SK-N-SH (cell line): ENCODE data around the gene CCDC106. TPM values are rescaled to one million over a fixed set of nuclear protein-coding genes. Genes with fewer than 3 reads are reported as not detected.

ENCODE experiments used
- CTCF ChIA-PET: fragments of 300-600, 350-600 bp; formaldehyde crosslinking; extraction: SDS; loops from one replicate; lab custom pipeline; 2021; lab: Yijun Ruan, JAX
- POLR2A ChIA-PET: fragments of 350-600 bp; sonication (Branson Sonifier 250); formaldehyde crosslinking; extraction: SDS; loops from one replicate; lab custom pipeline; 2020; ENCODE audit warnings: antibody characterized with exemption, inconsistent platforms; lab: Yijun Ruan, JAX
- DNase-seq: peaks from one replicate; pipeline ENCODE4 v3.0.0; 2012
- H2AFZ ChIP-seq: fragments of 200-600 bp; sonication (generic); 2 replicates; pipeline ENCODE4 v1.8.1; 2016; ENCODE audit warnings: antibody characterized with exemption, mild to moderate bottlenecking, low read depth
- H3F3A ChIP-seq: fragments of 200-600 bp; sonication (generic); replicated peaks from 2 replicates; pipeline ENCODE3; 2016; ENCODE audit warnings: antibody characterized with exemption, mild to moderate bottlenecking; ENCODE audit not compliant: insufficient read depth
- H3K27ac ChIP-seq, 2 experiments: fragments of 200-500 bp in 1 of 2; fragments of 200-600 bp in 1 of 2; sonication (Bioruptor generic) in 1 of 2; sonication (generic), shearing (Covaris generic) in 1 of 2; 2 replicates each; pipeline versions ENCODE4 v1.5.1 to v1.6.1; 2014 to 2016; ENCODE audit warnings: low read depth in 2 of 2, inconsistent platforms in 1 of 2, low read length in 1 of 2, mild to moderate bottlenecking in 1 of 2, mixed read lengths in 1 of 2
- H3K27me3 ChIP-seq: fragments of 200-600 bp; sonication (generic), shearing (Covaris generic); 2 replicates; pipeline ENCODE4 v1.6.1; 2016; ENCODE audit warnings: mixed run types; ENCODE audit not compliant: insufficient read depth
- H3K36me3 ChIP-seq, 2 experiments: fragments of 200-500 bp in 1 of 2; fragments of 200-600 bp in 1 of 2; sonication (Bioruptor generic) in 1 of 2; sonication (generic) in 1 of 2; replicated peaks in 1 of 2; 2 replicates each; pipeline versions ENCODE3 to v1.5.1; 2014 to 2016; ENCODE audit warnings: low read length in 1 of 2, mild to moderate bottlenecking in 1 of 2; ENCODE audit not compliant: insufficient read depth in 2 of 2, control insufficient read depth in 1 of 2
- H3K4me1 ChIP-seq, 2 experiments: fragments of 200-500 bp in 1 of 2; fragments of 200-600 bp in 1 of 2; sonication (Bioruptor generic) in 1 of 2; sonication (generic), shearing (Covaris generic) in 1 of 2; 2 replicates each; pipeline versions ENCODE4 v1.5.1 to v1.6.1; 2014 to 2016; ENCODE audit warnings: low read depth in 1 of 2, low read length in 1 of 2, mixed run types in 1 of 2; ENCODE audit not compliant: insufficient read depth in 2 of 2, control insufficient read depth in 1 of 2
- H3K4me2 ChIP-seq: fragments of 200-600 bp; sonication (generic), shearing (Covaris generic); 2 replicates; pipeline ENCODE4 v1.6.1; 2017; ENCODE audit warnings: mixed run types
- H3K4me3 ChIP-seq, 2 experiments: fragments of 200-500 bp in 1 of 2; fragments of 200-600 bp in 1 of 2; sonication (Bioruptor generic) in 1 of 2; sonication (generic), shearing (Covaris generic) in 1 of 2; 2 replicates each; pipeline versions ENCODE4 v1.5.1 to v1.8.1; 2014 to 2016; ENCODE audit warnings: low read depth in 2 of 2, inconsistent platforms in 1 of 2, low read length in 1 of 2, mild to moderate bottlenecking in 1 of 2, mixed read lengths in 1 of 2, moderate library complexity in 1 of 2
- H3K79me2 ChIP-seq: fragments of 200-600 bp; sonication (generic); 2 replicates; pipeline ENCODE4 v1.8.1; 2017; ENCODE audit warnings: mild to moderate bottlenecking; ENCODE audit not compliant: insufficient read depth
- H3K9ac ChIP-seq: fragments of 200-600 bp; sonication (generic); 2 replicates; pipeline ENCODE4 v1.6.1; 2017; ENCODE audit warnings: mixed run types
- H3K9me2 ChIP-seq: fragments of 200-600 bp; sonication (generic); 2 replicates; pipeline ENCODE4 v1.6.1; 2017; ENCODE audit warnings: mixed run types
- H3K9me3 ChIP-seq: fragments of 200-600 bp; sonication (generic); 2 replicates; pipeline ENCODE4 v1.6.1; 2017; ENCODE audit warnings: mixed run types, mild to moderate bottlenecking, moderate library complexity
- H4K20me1 ChIP-seq: fragments of 200-600 bp; sonication (generic); 2 replicates; pipeline ENCODE4 v1.6.1; 2017; ENCODE audit warnings: mild to moderate bottlenecking, mixed run types; ENCODE audit not compliant: insufficient read depth
- GABPA ChIP-seq: IDR thresholded peaks from 2 replicates; pipeline ENCODE4 v1.4.0; 2012; ENCODE audit warnings: low read depth, mild to moderate bottlenecking
- GATA2 ChIP-seq: sonication (generic); formaldehyde crosslinking; IDR thresholded peaks from 2 replicates; pipeline ENCODE4 v1.5.0; 2020; ENCODE audit warnings: mild to moderate bottlenecking, missing genetic modification reagents
- IRF3 ChIP-seq: fragments of 150-350 bp; IDR thresholded peaks from 2 replicates; pipeline ENCODE4 v1.6.1; 2016; ENCODE audit warnings: mild to moderate bottlenecking, low read depth, low read length
- PBX3 ChIP-seq: IDR thresholded peaks from 2 replicates; pipeline ENCODE4; 2012
- POLR2AphosphoS5 ChIP-seq: IDR thresholded peaks from 2 replicates; pipeline ENCODE4 v1.6.1; 2012; ENCODE audit warnings: low read depth, low read length
- RAD21 ChIP-seq: IDR thresholded peaks from 2 replicates; pipeline ENCODE4 v1.6.1; 2012; ENCODE audit warnings: mild to moderate bottlenecking, low read length
- REST ChIP-seq: IDR thresholded peaks from 2 replicates; pipeline ENCODE4 v1.6.1; 2012; ENCODE audit warnings: mild to moderate bottlenecking, low read depth, low read length, moderate library complexity
- SMC3 ChIP-seq: IDR thresholded peaks from 2 replicates; pipeline ENCODE4 v1.6.1; 2012; ENCODE audit warnings: low read depth, low read length, improper control_type of control experiment
- ZBTB33 ChIP-seq: IDR thresholded peaks from 2 replicates; pipeline ENCODE4 v1.4.0; 2012; ENCODE audit warnings: low read depth, borderline replicate concordance
- WGBS: methylation state at CpG from one replicate; pipeline ENCODE4 v1.1.6; 2017; ENCODE audit warnings: low lambda C conversion rate; 5-methylcytosine and 5-hydroxymethylcytosine counted together
- polyA plus RNA-seq, 3 experiments: library from polyadenylated mRNA; depleted of rRNA; stranded (reverse); fragments of >200 nt; gene quantifications; 2 replicates each; pipeline ENCODE4 v1.2.3, GENCODE V29; 2012

CCDC106 gene
- polyA plus RNA-seq, 1 of the 3 experiments (the other 2 are of a cell fraction) = 27.1 TPM

- Histone ChIP-seq H3K36me3 (peaks cover 24 to 36% of the 10 kb centered on the region in 2 experiments), H3K27ac (no peak overlapping the region), H3K9ac (no peak overlapping the region), H3K9me2 (no peaks in the 10 kb centered on the region), H4K20me1 (peaks cover 46% of the 10 kb centered on the region), H3K27me3 (no peaks in the 10 kb centered on the region), H3F3A (no peaks in the 10 kb centered on the region), H3K4me2 (no peak overlapping the region), H2AFZ (no peak overlapping the region), H3K4me3 (no peak overlapping the region), H3K9me3 (no peaks in the 10 kb centered on the region), H3K4me1 (no peaks in the 10 kb centered on the region; a peak in 1 of 4 replicates), H3K79me2 (peaks cover 60% of the 10 kb centered on the region)
- DNase-seq = no peak
- TF ChIP-seq GABPA (no peak), PBX3 (no peak), GATA2 (no peak), SMC3 (no peak), REST (no peak), RAD21 (no peak), IRF3 (no peak), POLR2AphosphoS5 (no peak), ZBTB33 (no peak)
- 93% methylated on average over 3 of the region's 3 CpGs for WGBS
- CTCF ChIA-PET = interaction anchor here (1.0 to 1.6 kb wide), 2 partner anchors 20 to 145 kb away, joined by 3 to 6 read pairs; no protein-coding TSS in a partner anchor
- POLR2A ChIA-PET = no interaction called here
These were observed 35.9 kb upstream of the CCDC106 start for GRCh38 chr19:55611983-55612645.
